Measurements from ENCODE around the gene CCDC112. TPM values are rescaled to one million over a fixed set of nuclear protein-coding genes. Genes with fewer than 3 reads are reported as not detected.

Gene CCDC112
- total RNA-seq (ENCODE audit: low replicate concordance): 1.6 and 4.8 TPM in 2 replicates

GRCh38 chr5:115296124-115297022 is at the start of gene CCDC112:
TSS of gene CCDC112 (minus strand) at chr5:115296654. CDS start at chr5:115296543, 111 bp downstream.

GRCh38 chr5:115262321-115263077 is 34.0 kb downstream of the CCDC112 start, which contains the start of gene PGGT1B:
TSS of gene PGGT1B (minus strand) at chr5:115262877. CDS start at chr5:115262851, 26 bp downstream.

Other genes with a start within 250 kb of the CCDC112 start
- 0.12 and 0.15 TPM in 2 replicates for gene TRIM36, start 126.7 kb downstream of the CCDC112 start, total RNA-seq (ENCODE audit: low replicate concordance)
- 9.4 and 21.4 TPM in 2 replicates for gene PGGT1B, start 33.8 kb downstream of the CCDC112 start, total RNA-seq (ENCODE audit: low replicate concordance)
- 13.6 and 16.6 TPM in 2 replicates for gene FEM1C, start 248.1 kb upstream of the CCDC112 start, total RNA-seq (ENCODE audit: low replicate concordance)

Measured in smooth muscle cell of the coronary artery (primary cell).